MCF 10A (cell line): ENCODE measurements around the gene CDC25A. TPM values are rescaled to one million over a fixed set of nuclear protein-coding genes. Genes with fewer than 3 reads are reported as not detected.

Experiments
- BruUV-seq: library from RNA; stranded (reverse); fragments of 400-500 nt; replicated peaks from 2 replicates; lab custom pipeline; 2021; lab: Mats Ljungman, UMichigan
- CTCF ChIA-PET: fragments of 300-600 bp; sonication (Branson Sonifier 250); formaldehyde crosslinking; extraction: SDS; loops from one replicate; lab custom pipeline; 2021; ENCODE audit warnings: antibody characterized with exemption, inconsistent platforms; lab: Yijun Ruan, JAX
- POLR2A ChIA-PET: fragments of 300-600, 350-650 bp; sonication (Branson Sonifier 250); formaldehyde crosslinking; extraction: SDS; loops from one replicate; lab custom pipeline; 2020; ENCODE audit warnings: antibody characterized with exemption, inconsistent platforms; lab: Yijun Ruan, JAX
- DNase-seq: peaks from one replicate; pipeline ENCODE4 v3.0.0-alpha.2; 2018; ENCODE audit not compliant: unreplicated experiment
- H3K27ac Mint-ChIP-seq: one replicate; pipeline ENCODE4 v1.8.0; 2022; ENCODE audit warnings: mild to moderate bottlenecking, low read depth, mixed read lengths; ENCODE audit not compliant: unreplicated experiment
- H3K27me3 Mint-ChIP-seq: one replicate; pipeline ENCODE4 v1.8.0; 2022; ENCODE audit warnings: mixed read lengths; ENCODE audit not compliant: insufficient read depth, unreplicated experiment
- H3K36me3 Mint-ChIP-seq: one replicate; pipeline ENCODE4 v1.8.0; 2022; ENCODE audit warnings: mild to moderate bottlenecking, moderate library complexity, mixed read lengths; ENCODE audit not compliant: insufficient read depth, unreplicated experiment
- H3K4me1 Mint-ChIP-seq: one replicate; pipeline ENCODE4 v1.8.0; 2022; ENCODE audit warnings: mixed read lengths; ENCODE audit not compliant: insufficient read depth, unreplicated experiment
- H3K4me3 Mint-ChIP-seq: one replicate; pipeline ENCODE4 v1.8.0; 2022; ENCODE audit warnings: mild to moderate bottlenecking, moderate library complexity, mixed read lengths; ENCODE audit not compliant: unreplicated experiment
- H3K9me3 Mint-ChIP-seq: one replicate; pipeline ENCODE4 v1.8.0; 2022; ENCODE audit warnings: mixed read lengths; ENCODE audit not compliant: unreplicated experiment
- intact Hi-C: fragments of 100-400 bp; cut with micrococcal nuclease; formaldehyde crosslinking; loops from 2 replicates; pipeline ENCODE4 v1.14.1; 2022
- total RNA-seq: library from RNA; stranded (reverse); gene quantifications from 2 replicates; pipeline ENCODE4 v1.2.3, GENCODE V29; 2022
- TF ChIP-seq, protein P1 (sequence below): fragments of 200-600 bp; IDR thresholded peaks from one replicate; pipeline ENCODE4 v1.8.0; 2022; ENCODE audit warnings: antibody characterized with exemption, mild to moderate bottlenecking; ENCODE audit not compliant: unreplicated experiment

The CDC25A gene
- total RNA-seq, 1 experiment from 2014 or later, result 8.6 TPM

DNA sequence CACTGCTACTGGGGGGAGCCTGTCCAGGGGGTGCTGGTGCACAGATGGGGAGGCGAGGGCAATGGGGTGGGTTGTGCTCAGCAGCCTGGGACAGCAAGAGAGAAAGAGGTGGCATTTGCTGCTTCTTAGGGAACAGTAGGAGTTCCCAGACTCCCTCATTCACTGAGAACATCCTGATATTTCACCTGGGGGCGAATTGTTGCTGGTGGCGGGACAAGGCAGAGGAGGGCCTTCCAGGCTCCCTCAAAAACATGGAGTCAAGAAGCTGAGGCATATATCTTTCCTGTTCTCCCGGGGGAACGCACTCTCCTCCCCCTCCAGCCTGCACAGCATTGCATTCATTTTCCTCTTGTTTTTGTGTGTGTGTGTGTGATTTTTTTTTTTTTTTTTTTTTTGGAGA lies 65.7 kb downstream of the CDC25A start:
- intact Hi-C loops, result no loop called here
- TF ChIP-seq, protein P1, sequence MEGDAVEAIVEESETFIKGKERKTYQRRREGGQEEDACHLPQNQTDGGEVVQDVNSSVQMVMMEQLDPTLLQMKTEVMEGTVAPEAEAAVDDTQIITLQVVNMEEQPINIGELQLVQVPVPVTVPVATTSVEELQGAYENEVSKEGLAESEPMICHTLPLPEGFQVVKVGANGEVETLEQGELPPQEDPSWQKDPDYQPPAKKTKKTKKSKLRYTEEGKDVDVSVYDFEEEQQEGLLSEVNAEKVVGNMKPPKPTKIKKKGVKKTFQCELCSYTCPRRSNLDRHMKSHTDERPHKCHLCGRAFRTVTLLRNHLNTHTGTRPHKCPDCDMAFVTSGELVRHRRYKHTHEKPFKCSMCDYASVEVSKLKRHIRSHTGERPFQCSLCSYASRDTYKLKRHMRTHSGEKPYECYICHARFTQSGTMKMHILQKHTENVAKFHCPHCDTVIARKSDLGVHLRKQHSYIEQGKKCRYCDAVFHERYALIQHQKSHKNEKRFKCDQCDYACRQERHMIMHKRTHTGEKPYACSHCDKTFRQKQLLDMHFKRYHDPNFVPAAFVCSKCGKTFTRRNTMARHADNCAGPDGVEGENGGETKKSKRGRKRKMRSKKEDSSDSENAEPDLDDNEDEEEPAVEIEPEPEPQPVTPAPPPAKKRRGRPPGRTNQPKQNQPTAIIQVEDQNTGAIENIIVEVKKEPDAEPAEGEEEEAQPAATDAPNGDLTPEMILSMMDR, result no peak
- BruUV-seq, result no TSS peak
- H3K4me1 Mint-ChIP-seq, result peaks cover 6% of the 10 kb centered on the region
- peaks cover 4% of the 10 kb centered on the region for H3K36me3 Mint-ChIP-seq
- CTCF ChIA-PET, result interaction anchor here (0.6 kb wide), 1 partner anchor 50 kb away, joined by 3 read pairs; no protein-coding TSS in a partner anchor
- no peak overlapping the region for H3K27ac Mint-ChIP-seq
- DNase-seq, result no peak
- POLR2A ChIA-PET, result interaction anchor here (0.7 to 4.0 kb wide), 2 partner anchors 34 to 379 kb away, joined by 3 to 31 read pairs; no protein-coding TSS in a partner anchor
- H3K9me3 Mint-ChIP-seq, result no peaks in the 10 kb centered on the region
- H3K27me3 Mint-ChIP-seq, result no peaks in the 10 kb centered on the region
- H3K4me3 Mint-ChIP-seq, result no peak overlapping the region

DNA sequence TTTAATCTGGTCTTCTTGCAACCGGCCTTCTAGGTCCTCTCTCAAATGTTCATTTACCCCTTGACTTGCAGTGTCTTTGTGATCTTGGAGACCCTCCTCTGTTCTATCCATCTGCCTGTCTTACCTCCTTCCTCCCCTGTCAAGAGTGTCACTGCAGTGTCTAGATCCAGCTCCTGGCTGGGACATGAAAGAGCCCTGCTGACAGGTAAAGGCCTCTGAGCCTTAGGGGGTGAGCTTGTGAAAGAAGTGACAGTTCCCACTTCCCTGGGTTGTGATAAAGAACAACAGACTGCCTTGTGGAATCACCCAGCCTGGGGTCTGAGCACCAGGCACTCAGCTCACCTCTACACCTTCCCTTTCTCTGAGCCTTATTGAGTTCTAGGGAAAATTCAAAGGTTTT lies 68.0 kb downstream of the CDC25A start:
- H3K27ac Mint-ChIP-seq, result no peak overlapping the region
- ChIA-PET CTCF (interaction anchor here (0.7 kb wide), 1 partner anchor 98 kb away, joined by 4 read pairs; no protein-coding TSS in a partner anchor), POLR2A (no interaction called here)
- no peaks in the 10 kb centered on the region for H3K9me3 Mint-ChIP-seq
- BruUV-seq, result no TSS peak
- no peak overlapping the region for H3K4me3 Mint-ChIP-seq
- H3K27me3 Mint-ChIP-seq, result no peaks in the 10 kb centered on the region
- peaks cover 4% of the 10 kb centered on the region for H3K4me1 Mint-ChIP-seq
- TF ChIP-seq, protein P1, result no peak
- intact Hi-C loops, result no loop called here
- DNase-seq, result no peak
- H3K36me3 Mint-ChIP-seq, result peaks cover 4% of the 10 kb centered on the region

GRCh38 chr3:48119505-48120193 lies 68.6 kb downstream of the CDC25A start:
- no peaks in the 10 kb centered on the region for H3K9me3 Mint-ChIP-seq
- H3K4me3 Mint-ChIP-seq, result no peak overlapping the region
- no peaks in the 10 kb centered on the region for H3K4me1 Mint-ChIP-seq
- peaks cover 4% of the 10 kb centered on the region for H3K36me3 Mint-ChIP-seq
- intact Hi-C loops, result no loop called here
- POLR2A ChIA-PET, result no interaction called here
- CTCF ChIA-PET, result no interaction called here
- no TSS peak for BruUV-seq
- DNase-seq, result no peak
- H3K27ac Mint-ChIP-seq, result no peak overlapping the region
- no peaks in the 10 kb centered on the region for H3K27me3 Mint-ChIP-seq
- TF ChIP-seq, protein P1, result no peak

- ChIA-PET POLR2A (no interaction called here), CTCF (no interaction called here)
- H3K9me3 Mint-ChIP-seq, result no peaks in the 10 kb centered on the region
- intact Hi-C loops, result no loop called here
- H3K4me3 Mint-ChIP-seq, result no peak overlapping the region
- no peak for DNase-seq
- no peaks in the 10 kb centered on the region for H3K4me1 Mint-ChIP-seq
- H3K27me3 Mint-ChIP-seq, result no peaks in the 10 kb centered on the region
- BruUV-seq, result no TSS peak
- H3K27ac Mint-ChIP-seq, result no peak overlapping the region
- H3K36me3 Mint-ChIP-seq, result peaks cover 4% of the 10 kb centered on the region
- TF ChIP-seq, protein P1, result no peak
Observed at GRCh38 chr3:48118928-48119327, 69.3 kb downstream of the CDC25A start.
